KOPT-K1 (cell line): ENCODE data around the gene SH3RF3.

Experiments used
- H3K27ac ChIP-seq: fragments of 200-600 bp; sonication (generic); 2 replicates; pipeline ENCODE4 v1.5.1; 2016; ENCODE audit warnings: antibody characterized with exemption, mild to moderate bottlenecking, low read depth, low read length; ENCODE audit not compliant: poor library complexity, severe bottlenecking
- H3K36me3 ChIP-seq: fragments of 200-600 bp; sonication (generic); 2 replicates; pipeline ENCODE4 v1.5.1; 2017; ENCODE audit warnings: antibody characterized with exemption, mild to moderate bottlenecking, low read length, moderate library complexity; ENCODE audit not compliant: insufficient read depth
- H3K9me3 ChIP-seq: fragments of 200-600 bp; sonication (generic); 2 replicates; pipeline ENCODE4 v1.5.1; 2017; ENCODE audit warnings: antibody characterized with exemption, low read length, mild to moderate bottlenecking; ENCODE audit not compliant: insufficient read depth, poor library complexity, severe bottlenecking

Gene SH3RF3

GRCh38 chr2:109507828-109508227 is 378.8 kb downstream of the SH3RF3 start:
- no peaks in the 10 kb centered on the region for H3K9me3 ChIP-seq
- no peaks in the 10 kb centered on the region for H3K36me3 ChIP-seq
- no peak overlapping the region for H3K27ac ChIP-seq

- Histone ChIP-seq H3K9me3 (no peaks in the 10 kb centered on the region), H3K36me3 (no peaks in the 10 kb centered on the region), H3K27ac (no peak overlapping the region)
Measured at GRCh38 chr2:109508556-109508955, 379.6 kb downstream of the SH3RF3 start.

- Histone ChIP-seq H3K9me3 (no peaks in the 10 kb centered on the region), H3K27ac (no peak overlapping the region), H3K36me3 (no peaks in the 10 kb centered on the region)
Measured at GRCh38 chr2:109510136-109511028, 381.4 kb downstream of the SH3RF3 start.

- Histone ChIP-seq H3K27ac (no peak overlapping the region), H3K9me3 (no peaks in the 10 kb centered on the region), H3K36me3 (no peaks in the 10 kb centered on the region)
Measured at GRCh38 chr2:109511168-109511567, 382.2 kb downstream of the SH3RF3 start.

GRCh38 chr2:109512076-109512475 is 383.1 kb downstream of the SH3RF3 start:
- H3K27ac ChIP-seq = no peak overlapping the region
- no peaks in the 10 kb centered on the region for H3K36me3 ChIP-seq
- no peaks in the 10 kb centered on the region for H3K9me3 ChIP-seq

GRCh38 chr2:109513230-109513629 is 384.2 kb downstream of the SH3RF3 start:
- no peaks in the 10 kb centered on the region for H3K36me3 ChIP-seq
- H3K9me3 ChIP-seq = no peaks in the 10 kb centered on the region
- H3K27ac ChIP-seq = no peak overlapping the region

GRCh38 chr2:109513749-109514588 is 385.0 kb downstream of the SH3RF3 start:
- H3K27ac ChIP-seq = no peak overlapping the region
- H3K36me3 ChIP-seq = no peaks in the 10 kb centered on the region
- H3K9me3 ChIP-seq = no peaks in the 10 kb centered on the region

- Histone ChIP-seq H3K9me3 (no peaks in the 10 kb centered on the region), H3K36me3 (no peaks in the 10 kb centered on the region), H3K27ac (no peak overlapping the region)
Measured at GRCh38 chr2:109514857-109515256, 385.9 kb downstream of the SH3RF3 start.

GRCh38 chr2:109516445-109517117 is 387.6 kb downstream of the SH3RF3 start:
- H3K27ac ChIP-seq = no peak overlapping the region
- H3K36me3 ChIP-seq = no peaks in the 10 kb centered on the region
- H3K9me3 ChIP-seq = no peaks in the 10 kb centered on the region

- Histone ChIP-seq H3K27ac (no peak overlapping the region), H3K9me3 (no peaks in the 10 kb centered on the region), H3K36me3 (no peaks in the 10 kb centered on the region)
Measured at GRCh38 chr2:109517118-109517889, 388.3 kb downstream of the SH3RF3 start.

- Histone ChIP-seq H3K36me3 (no peaks in the 10 kb centered on the region), H3K27ac (no peak overlapping the region), H3K9me3 (no peaks in the 10 kb centered on the region)
Measured at GRCh38 chr2:109519513-109519912, 390.5 kb downstream of the SH3RF3 start.

- no peak overlapping the region for H3K27ac ChIP-seq
- H3K9me3 ChIP-seq = no peaks in the 10 kb centered on the region
- H3K36me3 ChIP-seq = no peaks in the 10 kb centered on the region
Measured at GRCh38 chr2:109521233-109522062, 392.4 kb downstream of the SH3RF3 start.

- no peak overlapping the region for H3K27ac ChIP-seq
- H3K36me3 ChIP-seq = no peaks in the 10 kb centered on the region
- H3K9me3 ChIP-seq = no peaks in the 10 kb centered on the region
Measured at GRCh38 chr2:109522063-109522374, 393.0 kb downstream of the SH3RF3 start.

- Histone ChIP-seq H3K36me3 (no peaks in the 10 kb centered on the region), H3K27ac (no peak overlapping the region), H3K9me3 (no peaks in the 10 kb centered on the region)
Measured at GRCh38 chr2:109523121-109523520, 394.1 kb downstream of the SH3RF3 start.
